Hepatocyte (in vitro differentiated cells): ENCODE results near the gene TEKT4. TPM values are rescaled to one million over a fixed set of nuclear protein-coding genes. Genes with fewer than 3 reads are reported as not detected.

Experiments
- DNase-seq: peaks from one replicate; pipeline ENCODE4 v3.0.0-alpha.2; 2016; ENCODE audit warnings: low spot score
- H2AFZ ChIP-seq: fragments of 200-600 bp; sonication (generic); 2 replicates; pipeline ENCODE4 v1.6.0; 2016; ENCODE audit warnings: antibody characterized with exemption, mild to moderate bottlenecking
- H3K27ac ChIP-seq: fragments of 200-600 bp; sonication (generic); 2 replicates; pipeline ENCODE4 v1.5.1; 2016; ENCODE audit warnings: mild to moderate bottlenecking
- H3K27me3 ChIP-seq: fragments of 200-600 bp; sonication (generic); 2 replicates; pipeline ENCODE4 v1.6.1; 2016
- H3K36me3 ChIP-seq: fragments of 200-600 bp; sonication (generic); replicated peaks from 2 replicates; pipeline ENCODE4 v1.5.1; 2016; ENCODE audit warnings: low read depth; ENCODE audit not compliant: insufficient read depth
- H3K4me1 ChIP-seq: fragments of 200-600 bp; sonication (generic); 2 replicates; pipeline ENCODE4 v1.5.1; 2016; ENCODE audit warnings: mild to moderate bottlenecking, moderate library complexity; ENCODE audit not compliant: insufficient read depth
- H3K4me2 ChIP-seq: fragments of 200-600 bp; sonication (generic); 2 replicates; pipeline ENCODE4 v1.6.0; 2016
- H3K4me3 ChIP-seq: fragments of 200-600 bp; sonication (generic); 2 replicates; pipeline ENCODE4 v1.5.1; 2016; ENCODE audit warnings: mild to moderate bottlenecking
- H3K79me2 ChIP-seq: fragments of 200-600 bp; sonication (generic); 2 replicates; pipeline ENCODE4 v1.6.0; 2017; ENCODE audit warnings: mild to moderate bottlenecking
- H3K9me2 ChIP-seq: fragments of 200-600 bp; sonication (generic); replicated peaks from 2 replicates; pipeline ENCODE4 v1.6.0; 2017; ENCODE audit warnings: mild to moderate bottlenecking; ENCODE audit not compliant: insufficient read depth
- H3K9me3 ChIP-seq: fragments of 200-600 bp; sonication (generic); 2 replicates; pipeline ENCODE4 v1.5.1; 2016; ENCODE audit warnings: low read depth, mild to moderate bottlenecking
- H4K20me1 ChIP-seq: fragments of 200-600 bp; sonication (generic); 2 replicates; pipeline ENCODE4 v1.6.0; 2016; ENCODE audit warnings: mild to moderate bottlenecking; ENCODE audit not compliant: insufficient read depth, poor library complexity, severe bottlenecking
- EZH2 ChIP-seq: fragments of 200-600 bp; sonication (generic); IDR thresholded peaks from 2 replicates; pipeline ENCODE4 v1.6.1; 2016; ENCODE audit warnings: antibody characterized with exemption, mild to moderate bottlenecking, borderline replicate concordance
- EZH2phosphoT487 ChIP-seq: fragments of 200-600 bp; sonication (generic); IDR thresholded peaks from one replicate; pipeline ENCODE4 v1.6.1; 2018; ENCODE audit warnings: antibody characterized with exemption, mild to moderate bottlenecking, low read depth, moderate library complexity; ENCODE audit not compliant: unreplicated experiment, severe bottlenecking
- WGBS: methylation state at CpG from one replicate; pipeline ENCODE4 v1.1.6; 2016; ENCODE audit warnings: low lambda C conversion rate; ENCODE audit errors: missing lambda C conversion rate; 5-methylcytosine and 5-hydroxymethylcytosine counted together
- polyA plus RNA-seq: library from polyadenylated mRNA; unstranded; fragments of >200 nt; fragmentation: Nextera tagmentation; extraction: Ambion mirVana; gene quantifications from 2 replicates; pipeline ENCODE4 v1.2.1, GENCODE V29; 2016
- total RNA-seq: library from RNA; depleted of rRNA; stranded (reverse); fragments of >200 nt; gene quantifications from 2 replicates; pipeline ENCODE4 v1.2.3, GENCODE V29; 2014
- TF ChIP-seq, protein P1 (sequence below): fragments of 200-600 bp; sonication (generic); IDR thresholded peaks from 2 replicates; pipeline ENCODE4 v1.5.1; 2016; ENCODE audit warnings: antibody characterized with exemption, mild to moderate bottlenecking; ENCODE audit not compliant: poor library complexity

TEKT4 gene
- total and polyA plus RNA-seq, 2 experiments from 2014 or later = not detected

DNA sequence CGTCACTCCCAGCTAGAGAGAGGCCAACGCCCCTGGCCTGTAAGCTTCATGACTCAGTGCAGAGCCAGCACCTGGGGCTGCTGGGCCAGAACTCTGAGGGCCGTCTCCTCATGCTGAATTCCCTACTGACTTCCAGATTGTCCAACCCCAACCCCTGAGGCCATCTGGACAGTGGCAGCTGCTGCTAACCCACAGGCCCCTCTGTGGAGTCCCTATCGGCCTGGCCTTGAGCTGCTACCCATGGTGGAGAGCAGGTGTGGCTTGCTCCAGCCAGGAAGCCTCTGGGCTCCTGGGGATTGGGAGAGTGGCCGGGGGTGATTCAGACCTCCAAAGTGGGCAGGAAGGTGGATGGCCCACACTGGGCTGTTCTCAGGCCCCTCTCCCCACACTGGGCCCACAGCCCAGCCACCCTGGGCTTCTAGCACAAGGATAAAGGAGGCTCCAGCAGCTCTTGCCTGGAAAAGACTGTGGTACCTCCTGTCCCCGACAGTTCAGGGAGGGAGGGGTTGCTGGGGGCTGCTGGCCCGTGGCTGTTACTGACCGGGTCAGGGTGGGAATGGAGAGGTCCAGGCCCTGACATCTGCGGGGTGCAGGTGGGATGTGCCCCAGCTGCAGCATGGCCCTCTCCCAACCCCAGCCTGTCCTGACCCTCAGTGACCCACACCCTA lies 8.2 kb downstream of the TEKT4 start:
- WGBS = 85% methylated on average over 9 of the region's 9 CpGs
- H2AFZ ChIP-seq = no peak overlapping the region
- H3K27ac ChIP-seq = no peak overlapping the region
- H3K9me2 ChIP-seq = no peaks in the 10 kb centered on the region
- TF ChIP-seq, protein P1, sequence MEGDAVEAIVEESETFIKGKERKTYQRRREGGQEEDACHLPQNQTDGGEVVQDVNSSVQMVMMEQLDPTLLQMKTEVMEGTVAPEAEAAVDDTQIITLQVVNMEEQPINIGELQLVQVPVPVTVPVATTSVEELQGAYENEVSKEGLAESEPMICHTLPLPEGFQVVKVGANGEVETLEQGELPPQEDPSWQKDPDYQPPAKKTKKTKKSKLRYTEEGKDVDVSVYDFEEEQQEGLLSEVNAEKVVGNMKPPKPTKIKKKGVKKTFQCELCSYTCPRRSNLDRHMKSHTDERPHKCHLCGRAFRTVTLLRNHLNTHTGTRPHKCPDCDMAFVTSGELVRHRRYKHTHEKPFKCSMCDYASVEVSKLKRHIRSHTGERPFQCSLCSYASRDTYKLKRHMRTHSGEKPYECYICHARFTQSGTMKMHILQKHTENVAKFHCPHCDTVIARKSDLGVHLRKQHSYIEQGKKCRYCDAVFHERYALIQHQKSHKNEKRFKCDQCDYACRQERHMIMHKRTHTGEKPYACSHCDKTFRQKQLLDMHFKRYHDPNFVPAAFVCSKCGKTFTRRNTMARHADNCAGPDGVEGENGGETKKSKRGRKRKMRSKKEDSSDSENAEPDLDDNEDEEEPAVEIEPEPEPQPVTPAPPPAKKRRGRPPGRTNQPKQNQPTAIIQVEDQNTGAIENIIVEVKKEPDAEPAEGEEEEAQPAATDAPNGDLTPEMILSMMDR = no peak
- TF ChIP-seq EZH2phosphoT487 (no peak), EZH2 (no peak)
- H3K4me3 ChIP-seq = no peak overlapping the region
- DNase-seq = no peak
- H3K27me3 ChIP-seq = no peaks in the 10 kb centered on the region
- H3K79me2 ChIP-seq = no peaks in the 10 kb centered on the region
- H3K36me3 ChIP-seq = no peaks in the 10 kb centered on the region
- H3K4me2 ChIP-seq = no peak overlapping the region
- H3K4me1 ChIP-seq = no peaks in the 10 kb centered on the region
- no peaks in the 10 kb centered on the region for H3K9me3 ChIP-seq
- H4K20me1 ChIP-seq = no peaks in the 10 kb centered on the region

GRCh38 chr2:94879982-94880377 lies 8.8 kb downstream of the TEKT4 start:
- Histone ChIP-seq H3K27ac (no peak overlapping the region), H4K20me1 (no peaks in the 10 kb centered on the region), H3K4me2 (no peak overlapping the region), H3K4me3 (no peak overlapping the region), H3K27me3 (no peaks in the 10 kb centered on the region), H3K9me3 (no peaks in the 10 kb centered on the region), H3K4me1 (no peaks in the 10 kb centered on the region), H3K9me2 (no peaks in the 10 kb centered on the region), H2AFZ (no peak overlapping the region), H3K36me3 (no peaks in the 10 kb centered on the region), H3K79me2 (no peaks in the 10 kb centered on the region)
- 83% methylated on average over 9 of the region's 11 CpGs for WGBS
- TF ChIP-seq EZH2 = no peak
- TF ChIP-seq, protein P1 = no peak
- no peak for DNase-seq

DNA sequence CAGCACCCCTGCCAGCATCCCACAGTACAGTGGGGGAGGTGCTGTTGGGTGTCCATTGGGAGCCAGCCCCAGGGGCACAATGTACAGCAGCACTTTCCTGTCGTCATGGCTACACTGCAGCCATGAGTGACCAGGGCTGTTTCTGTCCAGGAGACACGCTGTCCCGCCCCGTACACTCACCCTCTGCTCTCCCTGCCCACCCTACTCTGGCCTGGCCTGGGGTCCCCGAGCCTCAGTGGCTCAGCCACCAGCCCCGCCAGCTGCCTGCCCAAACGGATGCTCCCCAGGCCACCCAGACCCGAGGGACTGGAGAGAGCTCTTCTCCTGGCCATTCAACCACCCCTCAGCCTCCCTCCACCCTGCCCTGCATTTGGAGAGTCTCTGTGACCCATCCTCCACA lies 9.3 kb downstream of the TEKT4 start:
- Histone ChIP-seq H3K4me1 (no peaks in the 10 kb centered on the region), H3K4me3 (no peak overlapping the region), H3K9me2 (no peaks in the 10 kb centered on the region), H3K79me2 (no peaks in the 10 kb centered on the region), H3K27ac (no peak overlapping the region), H3K27me3 (no peaks in the 10 kb centered on the region), H3K4me2 (no peak overlapping the region), H4K20me1 (no peaks in the 10 kb centered on the region), H3K36me3 (no peaks in the 10 kb centered on the region), H2AFZ (no peak overlapping the region), H3K9me3 (no peaks in the 10 kb centered on the region)
- WGBS = 71% methylated on average over 8 of the region's 8 CpGs
- DNase-seq = no peak
- TF ChIP-seq, protein P1 = no peak
- TF ChIP-seq EZH2phosphoT487 (no peak), EZH2 (no peak)

- no peak overlapping the region for H2AFZ ChIP-seq
- no peak for DNase-seq
- H3K4me1 ChIP-seq = no peaks in the 10 kb centered on the region
- TF ChIP-seq EZH2 (no peak), EZH2phosphoT487 (no peak)
- TF ChIP-seq, protein P1 = no peak
- H4K20me1 ChIP-seq = no peaks in the 10 kb centered on the region
- H3K9me3 ChIP-seq = no peaks in the 10 kb centered on the region
- WGBS = 79% methylated on average over 6 of the region's 6 CpGs
- no peak overlapping the region for H3K27ac ChIP-seq
- H3K79me2 ChIP-seq = no peaks in the 10 kb centered on the region
- no peaks in the 10 kb centered on the region for H3K36me3 ChIP-seq
- H3K9me2 ChIP-seq = no peaks in the 10 kb centered on the region
- H3K4me2 ChIP-seq = no peak overlapping the region
- H3K4me3 ChIP-seq = no peak overlapping the region
- no peaks in the 10 kb centered on the region for H3K27me3 ChIP-seq
Observed at GRCh38 chr2:94881070-94881469, 9.8 kb downstream of the TEKT4 start.
